Measurements from ENCODE around the gene SCG5.
"Not testable (repeated sequence)": the region's sequence is repeated elsewhere in the genome, so short reads cannot be mapped to it uniquely, and the experiment has no call there.

- TF ChIP-seq, protein P1, sequence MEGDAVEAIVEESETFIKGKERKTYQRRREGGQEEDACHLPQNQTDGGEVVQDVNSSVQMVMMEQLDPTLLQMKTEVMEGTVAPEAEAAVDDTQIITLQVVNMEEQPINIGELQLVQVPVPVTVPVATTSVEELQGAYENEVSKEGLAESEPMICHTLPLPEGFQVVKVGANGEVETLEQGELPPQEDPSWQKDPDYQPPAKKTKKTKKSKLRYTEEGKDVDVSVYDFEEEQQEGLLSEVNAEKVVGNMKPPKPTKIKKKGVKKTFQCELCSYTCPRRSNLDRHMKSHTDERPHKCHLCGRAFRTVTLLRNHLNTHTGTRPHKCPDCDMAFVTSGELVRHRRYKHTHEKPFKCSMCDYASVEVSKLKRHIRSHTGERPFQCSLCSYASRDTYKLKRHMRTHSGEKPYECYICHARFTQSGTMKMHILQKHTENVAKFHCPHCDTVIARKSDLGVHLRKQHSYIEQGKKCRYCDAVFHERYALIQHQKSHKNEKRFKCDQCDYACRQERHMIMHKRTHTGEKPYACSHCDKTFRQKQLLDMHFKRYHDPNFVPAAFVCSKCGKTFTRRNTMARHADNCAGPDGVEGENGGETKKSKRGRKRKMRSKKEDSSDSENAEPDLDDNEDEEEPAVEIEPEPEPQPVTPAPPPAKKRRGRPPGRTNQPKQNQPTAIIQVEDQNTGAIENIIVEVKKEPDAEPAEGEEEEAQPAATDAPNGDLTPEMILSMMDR (IDR thresholded peaks at IDR 0.05): peak in 2 of 6 experiments; percentile 12 to 40
- not testable (repeated sequence) for TF ChIP-seq POLR2A (IDR thresholded peaks at IDR 0.05)
Observed at GRCh38 chr15:32610719-32611118, 30.8 kb upstream of the SCG5 start.

Measured in thyroid gland (tissue), 4 donors.